DMS79 treated with DMSO at 0.1 percent for 48 hours (cell line): Measurements from ENCODE around the gene FOXJ3.

Source experiments
- DNase-seq: peaks from one replicate; lab custom pipeline; 2025; lab: John Stamatoyannopoulos, UW

FOXJ3 gene

GRCh38 chr1:42311138-42311537, 23.9 kb downstream of the FOXJ3 start:
- no peak for DNase-seq

DNA sequence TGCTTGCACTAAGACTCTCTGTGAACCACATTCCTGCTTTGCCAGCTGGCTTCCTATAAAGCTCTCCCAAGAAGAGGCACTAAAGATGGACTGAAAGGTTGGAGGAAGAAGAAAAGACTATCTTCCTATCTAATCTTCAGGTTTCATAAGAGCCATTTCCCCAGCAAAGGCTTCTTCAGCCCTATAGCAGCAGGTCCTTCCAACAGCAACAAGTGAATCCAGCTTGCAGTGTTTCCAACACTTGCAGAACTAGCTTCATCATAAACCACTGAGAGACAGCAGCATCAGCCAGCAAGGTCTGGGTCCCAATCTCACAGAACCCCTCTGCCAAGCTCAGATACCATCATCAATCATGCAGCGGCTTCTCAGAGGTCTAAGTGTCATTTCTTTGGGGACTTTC, 28.1 kb downstream of the FOXJ3 start:
- no peak for DNase-seq

- no peak for DNase-seq
These were observed 29.4 kb downstream of the FOXJ3 start for GRCh38 chr1:42305639-42306038.

DNA sequence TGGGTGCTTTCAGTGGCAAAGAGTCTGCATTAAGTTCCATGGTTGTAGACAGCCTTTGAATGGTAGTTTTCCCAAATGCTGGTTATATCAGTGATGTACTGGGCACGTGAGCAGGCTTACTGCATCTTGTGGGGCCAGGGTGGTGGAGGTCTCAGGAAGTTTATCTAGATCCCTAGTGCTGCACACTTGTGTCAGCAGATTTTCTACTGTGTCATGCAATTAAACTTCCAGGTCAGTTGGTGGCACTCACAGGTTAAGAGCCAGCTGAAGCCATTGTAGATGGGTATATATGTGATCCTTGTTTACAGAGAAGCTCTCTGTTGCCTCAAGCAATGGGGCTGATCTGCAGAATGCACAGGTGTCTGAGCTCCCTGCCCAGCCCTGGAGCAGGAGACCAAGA, 33.0 kb downstream of the FOXJ3 start:
- no peak for DNase-seq

DNA sequence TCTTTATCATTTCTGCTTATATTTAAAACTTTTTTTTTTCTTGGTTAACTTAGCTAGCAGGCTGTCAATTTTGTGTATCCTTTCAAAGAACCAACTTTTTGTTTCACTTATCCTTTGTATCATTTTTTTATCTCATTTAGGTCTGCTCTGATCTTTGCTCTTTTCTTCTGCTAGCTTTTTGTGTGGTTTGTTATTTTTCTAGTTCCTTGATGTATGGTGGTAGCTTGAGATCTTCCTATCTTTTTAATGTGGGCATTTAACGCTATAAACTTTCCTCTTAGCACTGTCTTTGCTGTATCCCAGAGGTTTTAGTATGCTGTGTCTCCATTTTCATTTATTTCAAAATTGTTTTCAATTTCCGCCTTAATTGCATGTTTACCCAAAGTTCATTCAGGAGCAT, 36.5 kb downstream of the FOXJ3 start:
- DNase-seq = no peak

- DNase-seq = no peak
These were observed 39.2 kb downstream of the FOXJ3 start for GRCh38 chr1:42295816-42296215.

- DNase-seq = no peak
These were observed 44.9 kb downstream of the FOXJ3 start for GRCh38 chr1:42290130-42290529.

DNA sequence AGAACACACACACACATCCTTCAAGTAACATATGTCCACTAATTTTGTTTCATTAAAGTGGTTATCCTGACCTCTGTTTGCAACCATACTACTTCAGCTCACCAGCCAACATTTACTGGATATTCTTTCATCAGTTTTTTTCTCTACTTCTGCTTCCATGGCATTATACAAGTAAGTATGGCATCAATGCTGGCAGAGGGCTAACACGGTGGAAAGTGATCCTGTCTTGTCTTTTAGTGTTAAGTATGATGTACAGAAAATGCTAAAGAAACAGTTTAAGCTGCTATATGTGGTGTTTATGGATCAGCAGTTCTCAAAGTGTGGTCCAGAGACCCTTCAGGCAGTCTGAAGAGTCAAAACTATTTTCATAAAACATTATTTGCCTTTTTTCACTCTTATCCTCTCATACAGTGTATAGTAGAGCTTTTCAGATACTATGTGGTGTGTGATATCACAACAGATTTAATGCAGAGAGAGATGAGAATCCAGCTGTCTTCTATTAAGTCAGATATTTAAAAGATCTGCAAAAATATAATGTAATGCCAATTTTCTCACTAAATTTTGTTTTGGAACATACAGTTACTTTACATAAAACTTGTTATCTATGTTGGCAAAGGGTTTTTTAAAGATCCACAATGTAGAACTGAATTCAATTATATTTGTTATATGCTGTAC, 46.6 kb downstream of the FOXJ3 start:
- DNase-seq = no peak

- no peak for DNase-seq
These were observed 52.0 kb downstream of the FOXJ3 start for GRCh38 chr1:42282867-42283583.

DNA sequence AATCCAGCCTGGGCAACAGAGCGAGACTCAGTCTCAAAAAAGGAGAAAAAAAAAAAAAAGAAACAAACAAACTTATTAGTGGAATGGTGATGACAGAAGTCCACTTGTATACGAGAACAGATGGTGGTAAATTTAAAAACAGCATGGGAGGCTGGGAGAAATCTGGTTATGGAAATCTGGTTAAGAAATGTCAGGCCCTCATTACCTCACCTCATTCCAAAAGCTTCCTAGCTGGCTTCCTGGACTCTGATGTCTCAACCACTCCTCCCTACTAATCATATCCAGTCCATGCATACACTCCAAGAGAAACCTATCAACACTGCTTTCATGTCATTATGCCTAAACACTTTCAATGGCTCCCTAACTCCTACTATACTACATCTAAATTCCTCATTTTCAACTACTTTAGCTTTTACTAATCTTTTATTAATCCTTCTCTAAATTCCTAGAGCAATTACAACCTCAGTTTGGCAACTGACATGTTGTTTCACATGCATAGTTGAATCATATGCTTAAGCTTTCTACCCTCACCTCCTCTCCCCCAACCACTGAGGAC, 52.9 kb downstream of the FOXJ3 start:
- DNase-seq = no peak

DNA sequence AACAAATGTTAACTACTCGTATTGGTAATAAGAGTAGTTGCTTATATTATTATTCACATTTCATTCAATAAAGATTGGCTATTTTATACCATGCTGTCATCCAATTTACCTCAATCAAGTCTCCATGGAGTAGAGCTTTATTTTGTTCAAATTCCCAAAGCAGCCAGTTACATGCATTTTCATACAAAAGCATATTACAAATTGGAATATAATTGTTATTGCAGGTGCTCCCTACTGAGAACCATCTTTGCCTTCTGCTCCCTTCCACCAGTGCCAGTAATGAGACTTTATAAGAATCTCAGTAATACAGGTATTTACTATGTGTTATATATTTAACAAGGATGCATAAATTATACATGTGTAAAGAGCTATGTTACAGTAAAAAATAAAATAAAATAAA, 54.2 kb downstream of the FOXJ3 start:
- no peak for DNase-seq

- no peak for DNase-seq
These were observed 56.0 kb downstream of the FOXJ3 start for GRCh38 chr1:42279055-42279454.

DNA sequence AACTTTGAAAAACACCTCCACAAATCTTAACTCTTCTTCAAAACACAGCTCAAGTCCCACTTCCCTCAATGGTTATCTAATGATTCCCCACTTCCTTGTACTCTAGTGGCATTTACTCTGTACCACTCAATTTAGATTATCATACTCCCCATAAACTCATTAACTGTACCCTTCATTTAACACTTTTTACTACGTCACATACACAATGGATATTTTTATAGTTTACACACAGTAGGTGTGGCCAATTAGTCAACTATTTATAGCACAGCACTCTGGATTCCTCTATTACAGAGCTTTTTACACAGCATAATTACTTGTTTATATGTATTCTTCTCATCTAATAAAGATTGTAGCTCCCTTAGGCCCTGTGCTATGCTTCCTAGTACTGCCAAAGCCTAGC, 62.1 kb downstream of the FOXJ3 start:
- no peak for DNase-seq

DNA sequence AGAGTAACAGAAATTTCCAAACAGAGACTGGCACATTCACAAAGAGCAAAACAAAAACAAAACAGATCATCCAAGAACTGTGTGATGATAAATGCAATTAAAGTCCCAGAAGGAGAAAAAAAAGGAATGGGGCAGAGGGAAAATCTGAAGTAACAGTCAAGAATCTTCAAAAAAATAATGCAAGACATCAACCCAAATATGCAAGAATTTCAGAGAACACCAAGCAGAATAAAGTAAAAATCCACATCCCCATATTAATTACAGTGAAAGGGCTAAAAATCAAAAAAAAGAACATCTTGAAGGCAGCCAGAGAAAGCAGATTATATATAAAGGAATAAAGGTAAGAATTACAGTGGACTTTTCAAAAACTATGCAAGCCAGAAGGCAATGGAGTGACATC, 67.1 kb downstream of the FOXJ3 start:
- no peak for DNase-seq

GRCh38 chr1:42266253-42267135, 68.5 kb downstream of the FOXJ3 start:
- no peak for DNase-seq

- DNase-seq = no peak
These were observed 70.4 kb downstream of the FOXJ3 start for GRCh38 chr1:42264511-42265190.

DNA sequence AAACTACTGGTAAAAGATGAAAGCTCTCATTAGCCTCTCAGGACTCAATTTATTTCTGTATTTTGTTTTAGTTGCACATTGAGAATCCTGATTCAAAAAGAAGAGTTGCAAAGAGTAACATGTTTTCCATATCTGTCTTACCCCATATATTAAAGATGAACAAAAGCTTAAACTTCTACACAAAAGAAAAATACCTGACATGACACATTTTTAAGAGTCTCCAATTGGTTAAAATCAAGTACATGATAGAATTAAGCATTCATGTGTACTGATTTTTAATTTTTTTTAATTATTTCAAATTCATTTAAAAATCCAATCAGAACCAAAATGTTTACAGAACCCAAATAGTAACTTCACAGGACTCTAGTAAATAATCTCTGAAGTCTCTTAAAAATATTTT, 72.0 kb downstream of the FOXJ3 start:
- DNase-seq = no peak

DNA sequence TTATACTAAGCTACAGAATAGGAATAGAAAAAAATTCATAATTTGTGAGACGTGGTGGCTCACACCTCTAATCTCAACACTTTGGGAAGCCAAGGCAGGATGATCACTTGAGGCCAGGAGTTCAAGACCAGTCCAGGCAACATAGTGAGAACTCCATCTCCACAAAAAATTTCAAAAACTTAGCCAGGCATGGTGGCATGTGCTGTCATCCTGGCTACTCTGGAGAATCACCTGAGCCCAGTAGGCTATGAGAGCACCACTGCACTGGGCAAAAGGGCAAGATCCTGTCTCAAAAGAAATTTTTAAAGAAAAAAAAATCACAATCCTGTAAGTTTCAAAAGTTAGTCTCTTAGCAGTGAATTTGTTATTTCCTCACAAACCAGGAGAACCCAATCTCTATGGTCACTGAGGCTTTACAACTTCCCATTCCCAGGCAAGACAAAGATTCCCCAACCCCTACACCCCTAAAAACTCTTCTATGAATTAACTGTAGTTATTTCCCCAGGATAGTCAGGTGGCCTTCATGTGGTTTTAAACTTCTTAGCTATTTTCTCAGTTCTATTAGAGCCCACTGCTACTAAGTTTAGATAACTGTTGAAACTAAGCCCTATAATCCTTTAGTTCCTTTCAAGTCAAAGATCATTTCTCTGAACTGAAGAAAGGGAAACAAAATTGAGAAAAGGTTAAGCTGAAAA, 74.5 kb downstream of the FOXJ3 start:
- DNase-seq = no peak

DNA sequence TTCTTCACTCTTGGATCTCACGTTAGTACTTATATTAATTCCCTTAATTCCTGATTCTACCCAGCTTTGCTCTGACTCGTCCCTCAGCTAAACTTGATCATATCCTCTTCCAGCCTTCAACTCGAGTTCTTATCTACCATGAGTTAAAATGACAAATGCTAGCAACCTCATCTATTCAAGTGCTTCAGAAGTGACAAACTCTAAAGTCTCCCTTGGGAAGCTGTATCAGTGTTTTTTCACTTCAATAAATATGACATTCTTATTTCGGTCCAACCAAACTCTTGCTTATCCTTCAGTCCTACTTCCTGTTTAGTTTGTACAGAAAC, 75.3 kb downstream of the FOXJ3 start:
- DNase-seq = no peak

DNA sequence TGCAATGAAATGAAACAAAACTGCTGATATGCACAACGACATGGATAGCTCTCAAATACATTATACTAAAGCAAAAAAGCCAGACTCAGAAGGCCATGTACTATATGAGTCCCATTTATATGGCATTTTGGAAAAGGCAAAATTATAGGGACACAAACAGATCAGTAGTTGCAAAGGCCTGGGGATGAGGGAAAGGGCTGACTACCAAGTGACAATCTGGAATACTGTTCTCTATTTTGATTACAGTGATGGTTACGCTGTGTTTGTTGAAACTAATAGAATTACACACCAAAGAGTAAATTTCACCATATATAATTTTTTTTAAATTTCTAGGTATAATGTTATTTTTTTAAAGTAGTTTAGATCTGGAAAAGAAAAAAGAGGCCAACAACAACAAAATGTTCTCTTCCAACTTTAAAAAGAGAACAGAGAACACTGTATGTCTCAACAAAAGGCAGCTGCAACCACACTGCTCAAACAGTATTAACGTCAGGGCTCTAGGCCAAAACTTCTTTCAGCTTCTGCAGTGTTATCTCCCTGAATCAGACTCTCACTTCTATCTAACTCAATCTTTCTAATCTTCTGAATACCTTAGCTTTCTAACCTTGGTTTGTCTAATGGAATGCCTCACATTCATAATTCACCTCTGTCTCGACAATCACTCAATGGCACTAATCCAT, 75.8 kb downstream of the FOXJ3 start:
- DNase-seq = no peak

DNA sequence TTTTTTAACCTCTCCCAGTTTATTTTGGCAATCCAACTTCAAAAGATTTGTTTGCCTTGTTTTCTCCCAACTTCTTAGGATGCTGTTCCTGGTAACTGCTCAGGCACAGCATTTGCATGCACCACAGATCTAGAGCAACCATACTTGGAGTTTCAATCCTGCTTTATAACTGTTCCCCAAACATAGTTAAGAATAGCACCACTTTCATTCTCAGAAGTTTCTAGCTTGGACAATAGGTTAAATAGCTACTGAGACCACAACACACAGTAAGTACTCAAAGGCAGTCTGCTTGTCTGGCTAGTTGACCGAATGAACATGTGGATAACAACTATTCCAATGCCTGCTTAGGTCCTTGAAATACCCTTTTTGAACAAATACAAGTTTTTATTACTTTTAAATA, 76.8 kb downstream of the FOXJ3 start:
- no peak for DNase-seq
